Breast epithelium (tissue), 4 donors: ENCODE measurements around the gene FERMT3. TPM values are rescaled to one million over a fixed set of nuclear protein-coding genes. Genes with fewer than 3 reads are reported as not detected.

Experiments
- DNase-seq, 2 donors: peaks; one replicate each; pipeline ENCODE4 v3.0.0-alpha.2; 2019; ENCODE audit warnings: low spot score in 2 of 2
- H3K27ac ChIP-seq, 2 donors: fragments of 200-600 bp; sonication (generic) in 1 of 2; one replicate each; pipeline ENCODE4 v1.5.1; 2016 to 2019; ENCODE audit warnings: mild to moderate bottlenecking in 1 of 2
- H3K27me3 ChIP-seq, 2 donors: fragments of 200-600 bp; sonication (generic) in 1 of 2; one replicate each; pipeline versions ENCODE4 v1.5.1 to v1.6.0; 2017 to 2019; ENCODE audit warnings: control low read depth in 1 of 2, mild to moderate bottlenecking in 1 of 2
- H3K36me3 ChIP-seq: fragments of 200-600 bp; one replicate; pipeline ENCODE4 v1.5.1; 2019
- H3K4me1 ChIP-seq, 2 donors: fragments of 200-600 bp; sonication (generic); one replicate each; pipeline ENCODE4 v1.5.1; 2016 to 2019; ENCODE audit warnings: control low read depth in 1 of 2
- H3K4me3 ChIP-seq, 3 donors: fragments of 200-600 bp; sonication (generic); 1 replicate in 2 of 3; 2 replicates in 1 of 3; pipeline ENCODE4 v1.5.1; 2016 to 2019; ENCODE audit warnings: mild to moderate bottlenecking in 3 of 3, moderate library complexity in 2 of 3
- H3K9me3 ChIP-seq, 2 donors: fragments of 200-600 bp; sonication (generic) in 1 of 2; one replicate each; pipeline ENCODE4 v1.5.1; 2016 to 2019; ENCODE audit warnings: control low read depth in 1 of 2
- CTCF ChIP-seq, 3 donors: fragments of 450-650 bp; IDR thresholded peaks; one replicate each; pipeline ENCODE4 v1.5.1; 2016 to 2017; ENCODE audit warnings: antibody characterized with exemption in 3 of 3, mild to moderate bottlenecking in 3 of 3, moderate library complexity in 3 of 3
- POLR2A ChIP-seq: fragments of 450-650 bp; IDR thresholded peaks from one replicate; pipeline ENCODE4 v1.6.1; 2016; ENCODE audit warnings: antibody characterized with exemption, mild to moderate bottlenecking, moderate library complexity
- POLR2AphosphoS5 ChIP-seq, 3 donors: sonication (generic); formaldehyde crosslinking; IDR thresholded peaks; one replicate each; pipeline ENCODE4 v1.6.1; 2017; ENCODE audit warnings: antibody characterized with exemption in 3 of 3
- intact Hi-C: fragments of 100-400 bp; cut with DNase I; formaldehyde crosslinking; loops from one replicate; pipeline ENCODE4 v1.15.1; 2023; ENCODE audit warnings: low total_unique reads
- total RNA-seq, 3 donors: library from RNA; depleted of rRNA; stranded (reverse); fragments of >200 nt; gene quantifications; one replicate each; pipeline ENCODE4 v1.1.0, GENCODE V29; 2016

Gene FERMT3
- total RNA-seq, 3 donors from 2014 or later: 14.0 to 42.2 (median 17.4) TPM

- TF ChIP-seq POLR2AphosphoS5 (IDR thresholded peaks at IDR 0.05) (no peak), POLR2A (no peak), CTCF (IDR thresholded peaks at IDR 0.05) (no peak)
- Histone ChIP-seq H3K4me1 (peaks cover 0 to 8% of the 10 kb centered on the region in 2 donors), H3K27ac (no peak overlapping the region), H3K27me3 (no peaks in the 10 kb centered on the region), H3K36me3 (peaks cover 6% of the 10 kb centered on the region), H3K9me3 (no peaks in the 10 kb centered on the region), H3K4me3 (no peak overlapping the region)
- no peak for DNase-seq
- intact Hi-C loops: no loop called here
Observed at GRCh38 chr11:64201543-64201942, 5.0 kb upstream of the FERMT3 start.

- Histone ChIP-seq H3K27me3 (no peaks in the 10 kb centered on the region), H3K9me3 (no peaks in the 10 kb centered on the region), H3K36me3 (peaks cover 6% of the 10 kb centered on the region), H3K4me1 (peaks cover 0 to 8% of the 10 kb centered on the region in 2 donors), H3K27ac (no peak overlapping the region), H3K4me3 (no peak overlapping the region)
- no peak for DNase-seq
- intact Hi-C loops: no loop called here
- TF ChIP-seq CTCF (IDR thresholded peaks at IDR 0.05) (no peak), POLR2AphosphoS5 (IDR thresholded peaks at IDR 0.05) (no peak), POLR2A (no peak)
Observed at GRCh38 chr11:64202992-64203391, 3.5 kb upstream of the FERMT3 start.

- Histone ChIP-seq H3K27me3 (no peaks in the 10 kb centered on the region), H3K4me1 (peaks cover 0 to 8% of the 10 kb centered on the region in 2 donors), H3K27ac (no peak overlapping the region), H3K9me3 (no peaks in the 10 kb centered on the region), H3K36me3 (peaks cover 6% of the 10 kb centered on the region), H3K4me3 (no peak overlapping the region)
- intact Hi-C loops: no loop called here
- TF ChIP-seq POLR2AphosphoS5 (IDR thresholded peaks at IDR 0.05) (no peak), POLR2A (no peak)
- no peak for DNase-seq
Observed at GRCh38 chr11:64203421-64204079, 3.0 kb upstream of the FERMT3 start.

GRCh38 chr11:64204080-64204440 lies 2.5 kb upstream of the FERMT3 start:
- Histone ChIP-seq H3K9me3 (no peaks in the 10 kb centered on the region), H3K27ac (no peak overlapping the region), H3K36me3 (peaks cover 6% of the 10 kb centered on the region), H3K27me3 (no peaks in the 10 kb centered on the region), H3K4me3 (no peak overlapping the region), H3K4me1 (peaks cover 0 to 8% of the 10 kb centered on the region in 2 donors)
- TF ChIP-seq POLR2A: no peak
- TF ChIP-seq CTCF (IDR thresholded peaks at IDR 0.05): no peak
- TF ChIP-seq POLR2AphosphoS5 (IDR thresholded peaks at IDR 0.05): no peak
- intact Hi-C loops: no loop called here
- DNase-seq: no peak

GRCh38 chr11:64204464-64204989 lies 2.0 kb upstream of the FERMT3 start:
- Histone ChIP-seq H3K4me3 (no peak overlapping the region), H3K9me3 (no peaks in the 10 kb centered on the region), H3K36me3 (peaks cover 6% of the 10 kb centered on the region), H3K27me3 (no peaks in the 10 kb centered on the region), H3K27ac (peak overlapping the region in 1 of 2 donors; percentile 14), H3K4me1 (peaks cover 0 to 8% of the 10 kb centered on the region in 2 donors)
- intact Hi-C loops: no loop called here
- DNase-seq: peak; percentile 86 to 87
- peak; percentile 34 to 84 (median 51) for TF ChIP-seq CTCF (IDR thresholded peaks at IDR 0.05)
- TF ChIP-seq POLR2AphosphoS5 (IDR thresholded peaks at IDR 0.05): peak; percentile 75 to 84 (median 79)
- no peak for TF ChIP-seq POLR2A
